RCC 7860 (cell line): ENCODE measurements around the gene CDK19.
A peak's percentile ranks its signal among the peaks of the same experiment; 100 is the strongest.

Experiments used
- DNase-seq: peaks from one replicate; pipeline ENCODE4 v3.0.0-alpha.2; 2015; ENCODE audit warnings: low spot score
- FAIRE-seq: peaks from 2 replicates; lab custom pipeline; 2012; peaks lifted over from hg19 to GRCh38; lab: Jason Lieb, UNC

The CDK19 gene

GRCh38 chr6:110665600-110665999, 149.7 kb downstream of the CDK19 start:
- FAIRE-seq, result no peak
- no peak for DNase-seq

GRCh38 chr6:110664933-110665332, 150.3 kb downstream of the CDK19 start:
- no peak for FAIRE-seq
- DNase-seq, result no peak

GRCh38 chr6:110662490-110663211, 152.6 kb downstream of the CDK19 start:
- FAIRE-seq (no peak), DNase-seq (no peak)

- DNase-seq, result no peak
- no peak for FAIRE-seq
These were observed 153.9 kb downstream of the CDK19 start for GRCh38 chr6:110661414-110661813.

- no peak for FAIRE-seq
- no peak for DNase-seq
These were observed 155.1 kb downstream of the CDK19 start for GRCh38 chr6:110660066-110660655.

- FAIRE-seq (no peak), DNase-seq (no peak)
These were observed 156.5 kb downstream of the CDK19 start for GRCh38 chr6:110658631-110659211.

- no peak for FAIRE-seq
- no peak for DNase-seq
These were observed 158.8 kb downstream of the CDK19 start for GRCh38 chr6:110656492-110656891.

GRCh38 chr6:110655821-110656220, 159.4 kb downstream of the CDK19 start:
- DNase-seq (no peak), FAIRE-seq (no peak)

- FAIRE-seq (no peak), DNase-seq (no peak)
These were observed 161.0 kb downstream of the CDK19 start for GRCh38 chr6:110654096-110654820.

GRCh38 chr6:110653381-110653780, 161.9 kb downstream of the CDK19 start:
- FAIRE-seq, result no peak
- DNase-seq, result no peak

- DNase-seq (peak; percentile 0), FAIRE-seq (no peak)
These were observed 162.7 kb downstream of the CDK19 start for GRCh38 chr6:110652520-110652919.

- DNase-seq (no peak), FAIRE-seq (no peak)
These were observed 164.5 kb downstream of the CDK19 start for GRCh38 chr6:110650755-110651154.

GRCh38 chr6:110649704-110650103, 165.6 kb downstream of the CDK19 start:
- no peak for FAIRE-seq
- no peak for DNase-seq

- FAIRE-seq, result no peak
- no peak for DNase-seq
These were observed 168.0 kb downstream of the CDK19 start for GRCh38 chr6:110646951-110647910.

GRCh38 chr6:110646419-110646698, 168.9 kb downstream of the CDK19 start:
- no peak for DNase-seq
- no peak for FAIRE-seq

GRCh38 chr6:110645685-110646418, 169.4 kb downstream of the CDK19 start:
- no peak for FAIRE-seq

GRCh38 chr6:110643175-110643574, 172.1 kb downstream of the CDK19 start:
- DNase-seq (no peak), FAIRE-seq (no peak)

More at GRCh38 chr6:110645685-110646418, 169.4 kb downstream of the CDK19 start:
- DNase-seq, result no peak

- DNase-seq, result no peak
- no peak for FAIRE-seq
These were observed 172.6 kb downstream of the CDK19 start for GRCh38 chr6:110642711-110643110.

GRCh38 chr6:110636781-110637180, 178.5 kb downstream of the CDK19 start:
- FAIRE-seq (no peak), DNase-seq (no peak)

GRCh38 chr6:110635096-110635495, 180.2 kb downstream of the CDK19 start:
- FAIRE-seq (no peak), DNase-seq (no peak)
